ENCODE results near the gene IRX1. TPM values are rescaled to one million over a fixed set of nuclear protein-coding genes. Genes with fewer than 3 reads are reported as not detected.

The IRX1 gene
- polyA plus RNA-seq, 1 of the 3 experiments (the other 2 are of a cell fraction) = not detected

GRCh38 chr5:3593771-3594509, 1.7 kb upstream of the IRX1 start:
- no peak for DNase-seq

More at GRCh38 chr5:3593771-3594509, 1.7 kb upstream of the IRX1 start:
- Histone ChIP-seq H4K20me1 (ENCODE audit: insufficient read depth) (no peaks in the 10 kb centered on the region), H2AFZ (ENCODE audit: low read depth) (no peak overlapping the region), H3K27ac (ENCODE audit: low read depth in 2 of 2, low read length in 1 of 2) (no peak overlapping the region), H3K79me2 (ENCODE audit: insufficient read depth) (no peaks in the 10 kb centered on the region), H3K9ac (no peak overlapping the region), H3K4me2 (no peak overlapping the region), H3K9me3 (no peaks in the 10 kb centered on the region), H3K36me3 (replicated peaks in 1 of 2; ENCODE audit: control insufficient read depth in 1 of 2, insufficient read depth in 2 of 2, low read length in 1 of 2) (no peaks in the 10 kb centered on the region), H3K4me3 (ENCODE audit: low read depth in 2 of 2, low read length in 1 of 2) (no peak overlapping the region), H3F3A (replicated peaks; ENCODE audit: insufficient read depth) (no peaks in the 10 kb centered on the region), H3K9me2 (no peaks in the 10 kb centered on the region), H3K27me3 (ENCODE audit: insufficient read depth) (peaks cover 86% of the 10 kb centered on the region), H3K4me1 (ENCODE audit: control insufficient read depth in 1 of 2, insufficient read depth in 2 of 2, low read depth in 1 of 2, low read length in 1 of 2) (no peaks in the 10 kb centered on the region)
- no peak for TF ChIP-seq EZH2phosphoT487 (IDR thresholded peaks at IDR 0.05; ENCODE audit: borderline replicate concordance, low read depth)
- TF ChIP-seq GABPA (IDR thresholded peaks at IDR 0.05; ENCODE audit: low read depth) = no peak
- no peak for TF ChIP-seq RXRA (IDR thresholded peaks at IDR 0.05; ENCODE audit: borderline replicate concordance, low read depth)
- no peak for TF ChIP-seq YY1 (IDR thresholded peaks at IDR 0.05; ENCODE audit: low read depth)
- no peak for TF ChIP-seq TAF1 (IDR thresholded peaks at IDR 0.05; ENCODE audit: borderline replicate concordance, low read depth, low read length)
- TF ChIP-seq FOXJ3 (CRISPR knock-in tag; IDR thresholded peaks at IDR 0.05) = no peak
- TF ChIP-seq MAX (IDR thresholded peaks at IDR 0.05; ENCODE audit: low read depth) = no peak
- no peak for TF ChIP-seq ELF1 (IDR thresholded peaks at IDR 0.05)
- no peak for TF ChIP-seq USF2 (IDR thresholded peaks at IDR 0.05; ENCODE audit: borderline replicate concordance, low read depth, low read length)
- TF ChIP-seq RFX5 (IDR thresholded peaks at IDR 0.05; ENCODE audit: low read length) = no peak
- no peak for TF ChIP-seq TEAD4 (IDR thresholded peaks at IDR 0.05; ENCODE audit: borderline replicate concordance, insufficient read depth)
- TF ChIP-seq REST (IDR thresholded peaks at IDR 0.05; ENCODE audit: low read depth, low read length) = no peak
- no peak for TF ChIP-seq GATA2 (CRISPR knock-in tag; IDR thresholded peaks at IDR 0.05)
- no peak for TF ChIP-seq RCOR1 (IDR thresholded peaks at IDR 0.05; ENCODE audit: low read length)
- no peak for TF ChIP-seq PBX3 (IDR thresholded peaks at IDR 0.05)
- TF ChIP-seq FOXM1 (IDR thresholded peaks at IDR 0.05; ENCODE audit: low read depth) = no peak
- no peak for TF ChIP-seq NRF1 (IDR thresholded peaks at IDR 0.05; ENCODE audit: low read depth, low read length)
- TF ChIP-seq USF1 (IDR thresholded peaks at IDR 0.05; ENCODE audit: borderline replicate concordance, low read depth) = no peak
- ChIA-PET CTCF (interaction anchor here (2.1 kb wide), 1 partner anchor 10 kb away, joined by 12 read pairs; no protein-coding TSS in a partner anchor), POLR2A (no interaction called here)
- WGBS (ENCODE audit: low lambda C conversion rate) = 15% methylated on average over 21 of the region's 28 CpGs
